NT2/D1 (cell line): ENCODE results near the gene B4GALNT4.

Experiments
- YY1 ChIP-seq: IDR thresholded peaks from 2 replicates; pipeline ENCODE4 v1.6.1; 2011; ENCODE audit not compliant: insufficient read length, insufficient read depth
- ZNF274 ChIP-seq: IDR thresholded peaks from 2 replicates; pipeline ENCODE4 v1.6.1; 2011; ENCODE audit warnings: mild to moderate bottlenecking, low read depth, low read length

GRCh38 chr11:373716-374551, 4.6 kb downstream of the B4GALNT4 start:
- TF ChIP-seq ZNF274 (no peak), YY1 (no peak)
